ENCODE results near the gene HCFC1R1. TPM values are rescaled to one million over a fixed set of nuclear protein-coding genes. Genes with fewer than 3 reads are reported as not detected.

Gene HCFC1R1
- polyA plus RNA-seq, 1 donor from 2014 or later, result 19.0 TPM

DNA sequence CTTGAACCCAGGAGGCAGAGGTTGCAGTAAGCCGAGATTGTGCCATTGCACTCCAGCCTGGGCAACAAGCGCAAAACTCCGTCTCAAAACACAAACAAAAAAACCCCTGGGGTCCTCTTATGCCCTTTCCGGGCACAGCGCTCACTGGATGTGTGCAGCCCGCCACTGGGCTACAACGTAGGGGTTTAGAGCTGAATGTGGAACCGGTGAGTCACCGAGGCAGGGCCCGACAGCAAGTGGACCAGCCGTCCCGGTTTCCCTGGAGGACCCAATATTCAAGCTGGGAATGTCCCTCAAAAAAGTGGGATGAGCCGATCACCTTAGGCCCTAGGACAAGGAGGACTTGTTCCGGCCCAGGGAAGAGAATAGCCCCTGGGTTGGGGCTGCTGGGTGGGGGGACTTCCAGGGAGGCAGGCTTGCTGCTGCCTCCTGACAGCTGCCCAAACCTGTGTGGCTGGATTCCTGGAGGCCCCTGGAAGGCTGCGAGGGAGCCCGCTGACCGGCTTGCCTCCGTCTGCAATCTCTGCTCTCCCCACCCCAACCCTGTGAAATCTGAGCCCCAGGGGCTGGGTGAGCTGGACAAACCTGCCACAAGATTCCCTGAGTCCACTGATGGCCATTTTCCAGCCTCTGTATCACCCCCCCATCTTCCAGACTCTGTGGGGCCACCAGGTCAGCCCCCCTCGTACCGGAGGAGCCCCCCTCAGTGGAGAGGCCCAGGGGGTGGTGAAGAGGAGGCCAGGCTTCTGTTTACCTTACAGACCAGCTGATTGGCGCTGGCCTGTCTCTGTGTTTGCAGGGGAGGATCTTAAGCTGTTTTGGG is 14.0 kb downstream of the HCFC1R1 start:
- Histone ChIP-seq H3K9ac (ENCODE audit: low read length) (no peak overlapping the region), H3K9me3 (ENCODE audit: low read length) (no peaks in the 10 kb centered on the region), H3K27ac (ENCODE audit: low read length) (no peak overlapping the region), H3K36me3 (ENCODE audit: insufficient read depth, low read length) (no peaks in the 10 kb centered on the region), H4K20me1 (ENCODE audit: insufficient read depth) (no peaks in the 10 kb centered on the region), H3K9me2 (ENCODE audit: insufficient read depth, low read length) (no peaks in the 10 kb centered on the region), H3K27me3 (ENCODE audit: insufficient read depth, low read depth, low read length) (peaks cover 72% of the 10 kb centered on the region), H3K4me2 (ENCODE audit: low read length) (no peak overlapping the region), H2AFZ (ENCODE audit: low read depth, low read length) (no peak overlapping the region), H3F3A (ENCODE audit: insufficient read depth, low read length, poor library complexity, severe bottlenecking) (no peaks in the 10 kb centered on the region), H3K79me2 (replicated peaks; ENCODE audit: insufficient read depth, low read length) (no peaks in the 10 kb centered on the region), H3K4me3 (ENCODE audit: low read length) (no peak overlapping the region)
- no peak for TF ChIP-seq TAF1 (IDR thresholded peaks at IDR 0.05; ENCODE audit: low read depth)
- TF ChIP-seq EZH2 (IDR thresholded peaks at IDR 0.05; ENCODE audit: borderline replicate concordance, insufficient read depth, low read length, poor library complexity, severe bottlenecking), result no peak
- TF ChIP-seq EP300 (conservative IDR thresholded peaks at IDR 0.05; ENCODE audit: poor library complexity, severe bottlenecking), result no peak
- no peak for TF ChIP-seq SMC3 (conservative IDR thresholded peaks at IDR 0.05; ENCODE audit: poor library complexity)
- TF ChIP-seq, protein P1, sequence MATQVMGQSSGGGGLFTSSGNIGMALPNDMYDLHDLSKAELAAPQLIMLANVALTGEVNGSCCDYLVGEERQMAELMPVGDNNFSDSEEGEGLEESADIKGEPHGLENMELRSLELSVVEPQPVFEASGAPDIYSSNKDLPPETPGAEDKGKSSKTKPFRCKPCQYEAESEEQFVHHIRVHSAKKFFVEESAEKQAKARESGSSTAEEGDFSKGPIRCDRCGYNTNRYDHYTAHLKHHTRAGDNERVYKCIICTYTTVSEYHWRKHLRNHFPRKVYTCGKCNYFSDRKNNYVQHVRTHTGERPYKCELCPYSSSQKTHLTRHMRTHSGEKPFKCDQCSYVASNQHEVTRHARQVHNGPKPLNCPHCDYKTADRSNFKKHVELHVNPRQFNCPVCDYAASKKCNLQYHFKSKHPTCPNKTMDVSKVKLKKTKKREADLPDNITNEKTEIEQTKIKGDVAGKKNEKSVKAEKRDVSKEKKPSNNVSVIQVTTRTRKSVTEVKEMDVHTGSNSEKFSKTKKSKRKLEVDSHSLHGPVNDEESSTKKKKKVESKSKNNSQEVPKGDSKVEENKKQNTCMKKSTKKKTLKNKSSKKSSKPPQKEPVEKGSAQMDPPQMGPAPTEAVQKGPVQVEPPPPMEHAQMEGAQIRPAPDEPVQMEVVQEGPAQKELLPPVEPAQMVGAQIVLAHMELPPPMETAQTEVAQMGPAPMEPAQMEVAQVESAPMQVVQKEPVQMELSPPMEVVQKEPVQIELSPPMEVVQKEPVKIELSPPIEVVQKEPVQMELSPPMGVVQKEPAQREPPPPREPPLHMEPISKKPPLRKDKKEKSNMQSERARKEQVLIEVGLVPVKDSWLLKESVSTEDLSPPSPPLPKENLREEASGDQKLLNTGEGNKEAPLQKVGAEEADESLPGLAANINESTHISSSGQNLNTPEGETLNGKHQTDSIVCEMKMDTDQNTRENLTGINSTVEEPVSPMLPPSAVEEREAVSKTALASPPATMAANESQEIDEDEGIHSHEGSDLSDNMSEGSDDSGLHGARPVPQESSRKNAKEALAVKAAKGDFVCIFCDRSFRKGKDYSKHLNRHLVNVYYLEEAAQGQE (IDR thresholded peaks at IDR 0.05; ENCODE audit: borderline replicate concordance), result no peak
- TF ChIP-seq MXI1 (conservative IDR thresholded peaks at IDR 0.05; ENCODE audit: poor library complexity, severe bottlenecking), result no peak
- TF ChIP-seq, protein P2, sequence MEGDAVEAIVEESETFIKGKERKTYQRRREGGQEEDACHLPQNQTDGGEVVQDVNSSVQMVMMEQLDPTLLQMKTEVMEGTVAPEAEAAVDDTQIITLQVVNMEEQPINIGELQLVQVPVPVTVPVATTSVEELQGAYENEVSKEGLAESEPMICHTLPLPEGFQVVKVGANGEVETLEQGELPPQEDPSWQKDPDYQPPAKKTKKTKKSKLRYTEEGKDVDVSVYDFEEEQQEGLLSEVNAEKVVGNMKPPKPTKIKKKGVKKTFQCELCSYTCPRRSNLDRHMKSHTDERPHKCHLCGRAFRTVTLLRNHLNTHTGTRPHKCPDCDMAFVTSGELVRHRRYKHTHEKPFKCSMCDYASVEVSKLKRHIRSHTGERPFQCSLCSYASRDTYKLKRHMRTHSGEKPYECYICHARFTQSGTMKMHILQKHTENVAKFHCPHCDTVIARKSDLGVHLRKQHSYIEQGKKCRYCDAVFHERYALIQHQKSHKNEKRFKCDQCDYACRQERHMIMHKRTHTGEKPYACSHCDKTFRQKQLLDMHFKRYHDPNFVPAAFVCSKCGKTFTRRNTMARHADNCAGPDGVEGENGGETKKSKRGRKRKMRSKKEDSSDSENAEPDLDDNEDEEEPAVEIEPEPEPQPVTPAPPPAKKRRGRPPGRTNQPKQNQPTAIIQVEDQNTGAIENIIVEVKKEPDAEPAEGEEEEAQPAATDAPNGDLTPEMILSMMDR (IDR thresholded peaks at IDR 0.05; ENCODE audit: poor library complexity, severe bottlenecking), result no peak
- no peak for TF ChIP-seq POLR2AphosphoS5 (IDR thresholded peaks at IDR 0.05)
- TF ChIP-seq RAD21 (conservative IDR thresholded peaks at IDR 0.05), result no peak

DNA sequence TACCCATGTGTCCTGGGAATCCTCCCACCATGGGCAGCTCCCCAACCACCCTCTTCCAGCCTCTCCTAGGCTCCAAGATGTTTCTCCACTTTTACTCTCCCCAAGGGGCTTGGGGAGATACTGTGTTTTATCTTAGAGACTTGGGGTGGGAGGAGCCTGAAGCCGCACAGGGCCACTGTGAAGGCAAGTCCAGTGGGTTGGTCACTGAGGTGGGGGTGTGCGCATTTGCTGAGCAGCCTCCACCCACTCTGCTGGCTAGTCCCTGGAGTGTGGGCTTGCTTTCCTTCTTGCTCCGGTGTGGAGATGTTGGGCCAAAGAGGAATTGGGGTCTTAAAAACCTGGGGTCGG is 15.1 kb downstream of the HCFC1R1 start:
- Histone ChIP-seq H3K9me2 (ENCODE audit: insufficient read depth, low read length) (no peaks in the 10 kb centered on the region), H4K20me1 (ENCODE audit: insufficient read depth) (no peaks in the 10 kb centered on the region), H3K4me2 (ENCODE audit: low read length) (no peak overlapping the region), H3K9me3 (ENCODE audit: low read length) (no peaks in the 10 kb centered on the region), H2AFZ (ENCODE audit: low read depth, low read length) (no peak overlapping the region), H3K4me3 (ENCODE audit: low read length) (no peak overlapping the region), H3K27me3 (ENCODE audit: insufficient read depth, low read depth, low read length) (peaks cover 73% of the 10 kb centered on the region), H3F3A (ENCODE audit: insufficient read depth, low read length, poor library complexity, severe bottlenecking) (no peaks in the 10 kb centered on the region), H3K27ac (ENCODE audit: low read length) (no peak overlapping the region), H3K79me2 (replicated peaks; ENCODE audit: insufficient read depth, low read length) (no peaks in the 10 kb centered on the region), H3K9ac (ENCODE audit: low read length) (no peak overlapping the region), H3K36me3 (ENCODE audit: insufficient read depth, low read length) (no peaks in the 10 kb centered on the region)
- TF ChIP-seq SMC3 (conservative IDR thresholded peaks at IDR 0.05; ENCODE audit: poor library complexity) (no peak), POLR2AphosphoS5 (IDR thresholded peaks at IDR 0.05) (no peak), EP300 (conservative IDR thresholded peaks at IDR 0.05; ENCODE audit: poor library complexity, severe bottlenecking) (no peak), EZH2 (IDR thresholded peaks at IDR 0.05; ENCODE audit: borderline replicate concordance, insufficient read depth, low read length, poor library complexity, severe bottlenecking) (no peak), TAF1 (IDR thresholded peaks at IDR 0.05; ENCODE audit: low read depth) (no peak), RAD21 (conservative IDR thresholded peaks at IDR 0.05) (no peak), MXI1 (conservative IDR thresholded peaks at IDR 0.05; ENCODE audit: poor library complexity, severe bottlenecking) (no peak)
- TF ChIP-seq, protein P1 (IDR thresholded peaks at IDR 0.05; ENCODE audit: borderline replicate concordance), result no peak
- TF ChIP-seq, protein P2 (IDR thresholded peaks at IDR 0.05; ENCODE audit: poor library complexity, severe bottlenecking), result no peak
